Neural crest cell (in vitro differentiated cells): ENCODE measurements around the gene GATAD2B. TPM values are rescaled to one million over a fixed set of nuclear protein-coding genes. Genes with fewer than 3 reads are reported as not detected.
"Not testable (repeated sequence)": the region's sequence is repeated elsewhere in the genome, so short reads cannot be mapped to it uniquely, and the experiment has no call there.

ENCODE experiments used
- DNase-seq: peaks from one replicate; pipeline ENCODE4 v3.0.0; 2021; ENCODE audit warnings: low read depth, mixed read lengths, low spot score
- H3K27ac Mint-ChIP-seq: one replicate; pipeline ENCODE4 v1.8.0; 2021; ENCODE audit warnings: mild to moderate bottlenecking, mixed read lengths; ENCODE audit not compliant: unreplicated experiment
- H3K27me3 Mint-ChIP-seq: 2 replicates; pipeline ENCODE4 v1.8.0; 2021; ENCODE audit warnings: low read depth, mild to moderate bottlenecking, mixed read lengths
- H3K36me3 Mint-ChIP-seq: 2 replicates; pipeline ENCODE4 v1.8.0; 2021; ENCODE audit warnings: low read depth, mild to moderate bottlenecking, mixed read lengths
- H3K4me1 Mint-ChIP-seq: 2 replicates; pipeline ENCODE4 v1.8.0; 2021; ENCODE audit warnings: mixed read lengths
- H3K4me3 Mint-ChIP-seq: one replicate; pipeline ENCODE4 v1.8.0; 2021; ENCODE audit warnings: mild to moderate bottlenecking, mixed read lengths
- H3K9me3 Mint-ChIP-seq: 2 replicates; pipeline ENCODE4 v1.8.0; 2021; ENCODE audit warnings: mixed read lengths
- CTCF ChIP-seq: fragments of 200-600 bp; sonication (generic); conservative IDR thresholded peaks from 2 replicates; pipeline ENCODE4 v1.5.0; 2021; ENCODE audit warnings: antibody characterized with exemption, mild to moderate bottlenecking
- total RNA-seq: library from RNA; stranded (reverse); gene quantifications from 2 replicates; pipeline ENCODE4 v1.2.1, GENCODE V29; 2021

The GATAD2B gene
- total RNA-seq, 1 donor from 2014 or later: 52.5 TPM

GRCh38 chr1:153790313-153790965 is 132.3 kb downstream of the GATAD2B start:
- H3K27me3 Mint-ChIP-seq: peaks cover 2% of the 10 kb centered on the region
- H3K4me1 Mint-ChIP-seq: peaks cover 49% of the 10 kb centered on the region
- no peaks in the 10 kb centered on the region for H3K36me3 Mint-ChIP-seq
- H3K9me3 Mint-ChIP-seq: no peaks in the 10 kb centered on the region
- no peak for DNase-seq
- TF ChIP-seq CTCF: no peak
- peak overlapping the region; percentile 14 for H3K4me3 Mint-ChIP-seq
- peak overlapping the region; percentile 7 for H3K27ac Mint-ChIP-seq

GRCh38 chr1:153789478-153790034 is 133.2 kb downstream of the GATAD2B start:
- no peak overlapping the region for H3K4me3 Mint-ChIP-seq
- no peaks in the 10 kb centered on the region for H3K36me3 Mint-ChIP-seq
- DNase-seq: no peak
- H3K4me1 Mint-ChIP-seq: peaks cover 46% of the 10 kb centered on the region
- H3K27ac Mint-ChIP-seq: no peak overlapping the region
- no peak for TF ChIP-seq CTCF
- no peaks in the 10 kb centered on the region for H3K9me3 Mint-ChIP-seq
- peaks cover under 1% of the 10 kb centered on the region for H3K27me3 Mint-ChIP-seq

GRCh38 chr1:153786038-153786790 is 136.6 kb downstream of the GATAD2B start:
- Mint-ChIP-seq H3K36me3 (no peaks in the 10 kb centered on the region), H3K27ac (no peak overlapping the region), H3K4me1 (peaks cover 35% of the 10 kb centered on the region), H3K4me3 (no peak overlapping the region), H3K9me3 (no peaks in the 10 kb centered on the region), H3K27me3 (no peaks in the 10 kb centered on the region)
- no peak for TF ChIP-seq CTCF
- no peak for DNase-seq

- Mint-ChIP-seq H3K27me3 (no peaks in the 10 kb centered on the region), H3K9me3 (no peaks in the 10 kb centered on the region), H3K36me3 (no peaks in the 10 kb centered on the region), H3K4me3 (peak overlapping the region; percentile 88), H3K27ac (peak overlapping the region; percentile 91), H3K4me1 (peaks cover 26% of the 10 kb centered on the region)
- peak; percentile 21 for TF ChIP-seq CTCF
- peak; percentile 88 for DNase-seq
These were observed 139.3 kb downstream of the GATAD2B start for GRCh38 chr1:153783233-153784190.

GRCh38 chr1:153782648-153783047 is 140.1 kb downstream of the GATAD2B start:
- not testable (repeated sequence) for H3K27ac Mint-ChIP-seq, H3K36me3 Mint-ChIP-seq, H3K9me3 Mint-ChIP-seq, H3K27me3 Mint-ChIP-seq, DNase-seq
- Mint-ChIP-seq H3K4me1 (peaks cover 22% of the 10 kb centered on the region), H3K4me3 (peak overlapping the region; percentile 88)
